Stimulated activated CD8-positive, alpha-beta memory T cell treated with anti-CD3 and anti-CD28 coated beads, Interleukin-15, amount 100 ng/mL, for 1 hour (primary cell): Measurements from ENCODE around the gene HOGA1.
"Not testable (repeated sequence)": the region's sequence is repeated elsewhere in the genome, so short reads cannot be mapped to it uniquely, and the experiment has no call there.

Experiments used
- DNase-seq: peaks from one replicate; pipeline ENCODE4 v3.0.0-alpha.2; 2020; ENCODE audit warnings: low read depth

The HOGA1 gene

DNA sequence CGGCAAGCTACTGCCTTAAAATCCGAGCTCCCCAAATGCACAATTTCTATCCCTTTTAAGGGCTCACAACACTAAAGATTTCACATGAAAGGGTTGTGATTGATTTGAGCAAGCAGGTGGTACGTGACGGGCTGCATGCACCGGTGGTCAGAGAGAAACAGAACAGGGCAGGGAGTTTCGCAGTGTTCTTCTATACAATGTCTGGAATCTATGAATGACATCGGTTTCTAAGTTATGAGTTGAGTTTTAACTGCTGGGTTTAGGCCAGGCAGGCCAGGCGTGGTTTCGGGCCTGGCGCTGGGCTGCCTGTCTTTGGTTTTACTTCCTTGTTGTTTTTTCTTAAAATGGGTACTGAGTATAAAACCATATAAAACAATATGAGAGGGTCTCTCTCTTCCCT, 28.6 kb upstream of the HOGA1 start:
- not testable (repeated sequence) for DNase-seq

DNA sequence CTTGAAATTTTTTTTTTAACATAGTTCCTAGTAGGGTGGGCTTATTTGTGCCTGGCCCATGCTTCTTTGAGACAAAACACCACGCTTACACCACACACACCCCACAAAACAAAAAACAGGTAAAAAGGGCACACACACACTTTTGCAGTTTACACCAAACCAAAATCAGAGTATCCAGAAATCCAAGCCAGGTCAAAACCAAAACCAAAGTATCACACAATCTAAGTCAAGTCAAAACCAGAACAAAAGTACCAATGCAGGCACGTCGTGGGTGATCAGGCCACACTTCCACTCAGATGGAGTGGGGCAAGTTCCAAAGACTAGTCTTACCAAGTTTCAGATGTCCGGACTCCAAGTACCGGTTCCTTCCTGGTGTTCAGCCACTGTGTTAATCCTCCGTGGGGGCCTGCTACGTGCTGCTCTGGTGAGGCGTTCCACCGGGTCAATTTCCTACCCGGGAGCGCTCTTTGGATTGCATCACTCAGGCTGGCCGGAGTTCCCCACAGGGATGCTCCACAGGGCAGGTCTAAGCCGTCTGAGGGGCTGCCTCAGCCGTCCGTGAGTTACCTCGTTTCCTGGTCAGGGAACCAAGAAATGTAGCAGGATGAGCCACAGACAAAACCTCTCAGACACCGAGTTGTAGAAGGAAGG, 23.3 kb upstream of the HOGA1 start:
- DNase-seq, result not testable (repeated sequence)

DNA sequence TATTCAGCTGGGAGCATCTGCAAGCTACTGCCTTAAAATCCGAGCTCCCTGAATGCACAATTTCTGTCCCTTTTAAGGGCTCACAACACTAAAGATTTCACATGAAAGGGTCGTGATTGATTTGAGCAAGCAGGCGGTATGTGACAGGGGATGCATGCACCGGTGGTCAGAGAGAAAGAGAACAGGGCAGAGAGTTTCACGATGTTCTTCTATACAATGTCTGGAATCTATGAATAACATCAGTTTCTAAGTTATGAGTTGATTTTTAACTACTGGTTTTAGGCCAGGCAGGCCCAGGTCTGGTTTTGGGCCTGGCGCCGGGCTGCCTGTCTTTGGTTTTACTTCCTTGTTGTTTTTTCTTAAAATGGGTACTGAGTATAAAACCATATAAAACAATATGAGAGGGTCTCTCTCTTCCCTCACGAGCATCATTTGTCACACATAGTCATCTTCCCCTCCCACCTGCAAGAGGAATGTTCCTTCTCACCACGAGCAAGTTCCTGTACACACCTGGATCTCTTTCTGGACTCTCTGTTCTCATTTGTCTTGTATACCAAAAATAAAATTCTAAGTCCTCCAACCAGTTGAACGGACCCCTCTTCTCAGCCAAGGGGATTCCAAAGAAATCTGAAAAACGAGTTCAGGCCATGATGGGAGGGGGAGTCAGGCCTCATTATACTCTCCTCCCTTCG, 22.7 kb upstream of the HOGA1 start:
- DNase-seq, result not testable (repeated sequence)

DNA sequence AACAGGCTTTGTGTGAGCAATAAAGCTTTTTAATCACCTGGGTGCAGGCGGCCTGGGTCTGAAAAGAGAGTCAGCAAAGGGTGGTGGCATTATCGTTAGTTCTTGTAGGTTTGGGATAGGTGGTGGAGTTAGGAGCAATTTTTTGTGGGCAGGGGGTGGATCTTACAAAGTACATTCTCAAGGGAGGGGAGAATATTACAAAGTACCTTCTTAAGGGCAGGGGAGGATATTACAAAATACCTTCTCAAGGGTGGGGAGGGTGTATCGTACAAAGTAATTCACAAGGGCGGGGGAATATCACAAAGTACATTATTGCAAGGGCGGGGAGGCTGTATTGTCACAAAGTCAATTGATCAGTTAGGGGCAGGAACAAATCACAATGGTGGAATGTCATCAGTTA, 21.9 kb upstream of the HOGA1 start:
- DNase-seq, result not testable (repeated sequence)

DNA sequence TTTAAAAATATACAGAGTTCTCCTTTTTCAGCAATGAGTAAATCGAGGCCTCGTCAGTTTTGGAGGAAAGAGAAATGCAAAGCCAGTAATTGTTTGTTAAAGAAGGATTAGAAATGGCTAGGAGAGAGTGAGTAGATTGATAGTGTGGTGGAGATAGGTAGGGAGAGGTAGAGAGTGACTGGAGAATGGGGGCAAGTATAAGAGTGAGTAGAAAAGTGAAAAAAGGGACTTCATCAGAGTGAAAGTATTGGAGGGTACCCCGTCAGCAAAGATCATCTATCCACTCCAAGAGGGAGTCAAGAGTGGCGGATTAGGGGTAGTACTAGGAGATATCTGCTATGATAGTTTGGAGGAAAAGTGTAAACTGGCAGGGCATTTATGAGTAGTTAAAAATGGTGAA, 20.9 kb upstream of the HOGA1 start:
- DNase-seq, result no peak

DNA sequence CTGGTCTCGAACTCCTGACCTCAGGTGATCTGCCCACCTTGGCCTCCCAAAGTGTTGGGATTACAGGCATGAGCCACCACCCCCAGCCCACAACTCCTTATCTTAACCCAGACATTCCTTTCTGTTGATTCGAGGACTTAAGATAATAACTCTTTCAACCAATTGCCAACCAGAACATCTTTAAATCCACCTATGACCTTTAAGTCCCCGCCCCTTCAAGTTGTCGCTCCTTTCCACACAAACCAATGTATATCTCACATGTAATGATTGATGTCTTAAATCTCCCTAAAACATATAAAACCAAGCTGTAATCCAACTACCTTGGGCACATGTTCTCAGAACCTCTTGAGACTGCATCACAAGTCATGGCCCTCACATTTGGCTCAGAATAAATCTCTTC, 19.4 kb upstream of the HOGA1 start:
- no peak for DNase-seq

DNA sequence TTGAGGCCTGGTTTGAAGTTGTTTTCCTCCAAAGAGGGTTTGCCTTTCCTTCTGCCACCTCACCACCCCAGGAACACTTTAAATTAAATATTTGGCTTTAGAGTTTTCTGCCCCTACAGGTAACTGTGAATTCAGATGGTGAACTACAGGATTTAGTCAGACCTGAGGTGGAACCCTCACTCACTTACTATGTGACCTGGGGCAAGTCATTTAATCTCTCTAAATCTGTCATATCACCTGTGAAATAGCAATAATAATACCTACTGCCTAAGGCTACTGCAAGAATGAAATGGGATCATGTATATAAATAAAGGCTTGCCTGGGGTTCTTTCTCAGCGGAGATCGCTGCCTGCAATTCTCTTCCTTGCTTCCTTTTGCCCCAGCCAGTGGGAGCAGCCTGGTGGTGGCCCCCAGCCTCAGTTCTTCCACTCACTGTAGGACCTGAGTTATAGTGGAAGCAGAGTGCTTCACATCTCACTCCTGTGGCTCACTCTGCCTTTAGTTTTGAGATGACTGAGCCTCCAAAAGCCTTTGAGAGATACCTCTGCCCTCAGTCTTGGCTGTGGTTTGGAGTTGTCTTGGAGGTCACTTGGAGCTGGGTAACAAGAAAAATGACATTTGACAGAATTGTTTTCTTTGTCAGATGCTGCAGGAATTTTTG, 17.7 kb upstream of the HOGA1 start:
- DNase-seq, result no peak

DNA sequence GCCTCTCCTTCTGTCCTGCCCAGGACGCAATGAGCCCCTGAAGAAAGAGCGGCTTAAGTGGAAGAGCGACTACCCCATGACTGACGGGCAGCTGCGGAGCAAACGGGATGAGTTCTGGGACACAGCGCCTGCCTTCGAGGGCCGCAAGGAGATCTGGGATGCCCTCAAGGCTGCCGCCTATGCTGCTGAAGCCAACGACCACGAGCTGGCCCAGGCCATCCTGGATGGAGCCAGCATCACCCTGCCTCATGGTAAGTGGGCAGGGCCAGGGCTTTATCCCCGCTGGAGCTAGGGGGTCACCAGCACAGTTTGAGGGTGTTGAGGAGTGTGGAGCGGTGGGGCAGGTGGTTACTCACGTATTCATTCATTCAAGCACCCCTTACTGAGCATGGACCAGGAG, 16.3 kb upstream of the HOGA1 start:
- DNase-seq, result no peak

DNA sequence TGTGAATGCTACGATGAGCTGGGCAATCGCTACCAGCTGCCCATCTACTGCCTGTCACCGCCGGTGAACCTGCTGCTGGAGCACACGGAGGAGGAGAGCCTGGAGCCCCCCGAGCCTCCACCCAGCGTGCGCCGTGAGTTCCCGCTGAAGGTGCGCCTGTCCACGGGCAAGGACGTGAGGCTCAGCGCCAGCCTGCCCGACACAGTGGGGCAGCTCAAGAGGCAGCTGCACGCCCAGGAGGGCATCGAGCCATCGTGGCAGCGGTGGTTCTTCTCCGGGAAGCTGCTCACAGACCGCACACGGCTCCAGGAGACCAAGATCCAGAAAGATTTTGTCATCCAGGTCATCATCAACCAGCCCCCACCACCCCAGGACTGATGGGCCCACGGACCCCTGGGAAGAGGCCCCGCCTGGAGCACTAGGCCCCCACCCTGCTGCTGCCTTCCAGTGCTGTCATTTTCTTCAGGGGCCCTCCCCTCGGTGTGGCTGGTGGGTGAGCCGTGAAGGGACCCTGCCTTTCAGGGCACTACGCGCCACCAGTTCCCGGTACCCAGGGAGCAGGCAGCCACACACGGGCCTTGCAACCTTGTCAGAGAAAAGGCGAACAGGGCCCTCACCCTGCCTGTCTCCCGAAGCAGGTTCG, 13.9 kb upstream of the HOGA1 start:
- no peak for DNase-seq

DNA sequence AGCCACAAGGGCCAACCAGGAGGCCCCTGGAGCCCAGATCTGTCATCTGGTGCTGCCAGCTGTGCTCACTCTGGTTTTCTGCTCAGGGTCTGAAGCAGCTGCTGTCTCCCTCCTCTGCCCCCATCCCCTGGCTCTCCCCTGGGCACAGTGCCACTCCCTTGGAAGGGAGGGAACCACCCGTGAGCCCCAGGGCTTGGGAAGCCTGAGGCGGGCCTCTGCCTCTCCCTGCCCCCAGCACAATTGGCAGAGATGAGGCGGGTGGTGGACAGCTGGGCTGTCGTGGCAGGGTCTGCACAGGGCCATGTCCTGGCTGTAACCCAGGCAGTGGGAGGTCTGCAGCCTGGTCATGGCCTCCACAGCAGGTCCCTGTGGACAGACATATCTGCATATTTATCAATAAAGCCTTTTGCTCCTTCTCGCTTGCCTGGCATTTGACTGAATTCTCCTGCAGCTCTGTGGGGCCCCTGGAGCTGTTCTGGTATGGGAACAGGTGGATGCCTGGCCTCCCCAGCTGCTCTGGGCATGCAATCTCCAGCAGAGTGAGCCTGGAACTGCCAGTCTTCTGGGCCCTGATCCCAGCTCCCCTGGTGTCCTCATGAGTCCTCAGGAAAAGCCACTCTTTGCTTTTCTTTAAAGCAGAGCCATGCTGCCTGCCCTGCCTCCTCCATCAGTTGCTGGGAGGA, 13.3 kb upstream of the HOGA1 start:
- no peak for DNase-seq

DNA sequence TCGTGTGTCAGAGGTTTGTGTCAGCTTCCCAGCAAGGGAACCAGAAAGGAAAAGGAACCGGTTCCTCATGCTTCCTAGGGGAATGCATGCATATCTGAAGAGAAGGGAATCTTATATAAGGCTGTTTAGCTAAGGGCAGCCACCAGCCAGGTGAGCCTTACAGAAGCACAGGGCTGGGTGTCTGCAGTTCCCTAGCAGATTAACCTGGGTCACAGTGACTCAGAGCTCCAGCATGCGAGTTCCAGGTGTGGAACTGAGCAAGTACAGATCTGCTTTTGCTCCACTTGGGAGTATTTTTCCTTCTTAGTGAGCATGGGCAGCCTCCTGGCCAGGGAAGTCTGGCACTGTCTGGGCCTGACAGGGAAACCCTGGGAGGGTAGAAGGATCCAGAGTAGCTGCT, 12.6 kb upstream of the HOGA1 start:
- no peak for DNase-seq

DNA sequence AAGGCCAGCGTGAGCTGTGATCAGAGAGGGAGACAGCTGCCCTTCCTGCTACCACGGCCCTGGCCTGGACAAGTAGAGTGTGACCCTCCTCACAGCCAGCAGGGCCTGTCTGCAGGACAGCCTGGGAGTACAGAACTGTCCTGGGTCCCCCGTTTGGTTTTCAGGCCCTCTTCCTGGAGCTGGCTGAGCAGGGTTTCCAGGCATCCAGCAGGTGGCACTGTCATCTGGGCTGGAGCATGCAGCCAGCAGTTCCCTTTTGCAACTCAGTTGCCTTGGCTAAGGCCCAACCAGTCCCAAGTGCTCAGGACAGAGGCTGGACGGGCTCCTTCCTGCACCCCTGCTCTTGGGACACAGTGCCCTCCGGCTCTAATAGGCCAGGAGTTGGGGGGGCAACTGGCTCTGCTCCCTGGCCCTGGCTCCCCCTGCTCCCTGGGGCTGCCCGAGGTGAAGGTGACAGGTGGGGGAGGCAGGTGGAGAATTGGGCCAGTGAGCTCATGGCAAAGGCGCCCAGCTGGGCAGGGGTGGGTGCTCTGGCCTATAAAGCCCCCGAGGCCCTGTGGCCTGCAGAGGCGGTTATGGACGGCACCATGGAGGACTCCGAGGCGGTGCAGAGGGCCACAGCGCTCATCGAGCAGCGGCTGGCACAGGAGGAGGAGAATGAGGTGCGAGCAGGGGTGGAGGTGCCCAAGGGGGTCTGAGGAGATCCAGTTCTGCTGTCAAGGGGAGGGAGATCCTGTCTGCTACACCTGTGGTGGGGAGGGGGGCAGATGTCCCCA, 11.8 kb upstream of the HOGA1 start, which contains the start of gene ANKRD2:
ANKRD2 (plus strand) TSS at position 566 of the 776 bp plus-strand sequence; CDS start at position 576, 10 bp downstream.
- DNase-seq, result peak; percentile 16

DNA sequence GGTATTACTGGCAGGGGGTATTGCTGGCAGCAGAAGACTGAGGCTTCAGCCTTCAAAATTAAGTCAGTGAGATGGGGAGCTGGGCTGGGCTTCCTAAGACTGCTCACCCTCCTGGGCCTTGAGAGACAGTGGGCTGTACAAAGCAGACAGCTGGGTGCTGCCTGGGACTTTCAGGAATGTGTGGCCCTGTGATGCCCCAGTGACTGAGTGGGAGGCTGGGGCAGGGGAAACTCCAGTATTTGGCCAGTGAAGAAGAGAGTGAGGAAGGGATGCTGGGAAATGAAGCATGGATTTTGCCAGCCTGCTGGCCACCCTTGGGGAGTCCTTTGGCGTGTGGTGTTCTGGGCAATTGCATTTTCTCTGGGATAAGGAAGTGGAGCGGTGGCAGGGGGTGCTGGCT, 11.2 kb upstream of the HOGA1 start:
- DNase-seq, result no peak

DNA sequence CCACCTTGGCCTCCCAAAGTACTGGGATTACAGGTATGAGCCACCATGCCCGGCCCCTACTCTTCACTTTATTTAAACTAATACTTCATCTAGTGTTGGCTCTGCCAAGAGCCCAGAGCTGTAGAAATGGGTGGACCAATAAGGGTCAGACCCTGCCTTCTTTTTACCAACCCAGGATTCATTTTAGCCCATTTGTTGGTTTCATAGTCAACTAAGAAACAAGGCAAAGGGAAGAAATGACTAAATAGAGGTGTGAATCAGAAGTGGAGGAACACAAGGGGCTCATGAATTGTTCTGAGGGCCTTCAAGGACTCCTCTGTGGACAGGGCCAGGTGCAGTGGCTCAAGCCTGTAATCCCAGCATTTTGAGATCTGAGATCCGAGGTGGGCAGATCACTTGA, 10.5 kb upstream of the HOGA1 start:
- DNase-seq, result no peak

DNA sequence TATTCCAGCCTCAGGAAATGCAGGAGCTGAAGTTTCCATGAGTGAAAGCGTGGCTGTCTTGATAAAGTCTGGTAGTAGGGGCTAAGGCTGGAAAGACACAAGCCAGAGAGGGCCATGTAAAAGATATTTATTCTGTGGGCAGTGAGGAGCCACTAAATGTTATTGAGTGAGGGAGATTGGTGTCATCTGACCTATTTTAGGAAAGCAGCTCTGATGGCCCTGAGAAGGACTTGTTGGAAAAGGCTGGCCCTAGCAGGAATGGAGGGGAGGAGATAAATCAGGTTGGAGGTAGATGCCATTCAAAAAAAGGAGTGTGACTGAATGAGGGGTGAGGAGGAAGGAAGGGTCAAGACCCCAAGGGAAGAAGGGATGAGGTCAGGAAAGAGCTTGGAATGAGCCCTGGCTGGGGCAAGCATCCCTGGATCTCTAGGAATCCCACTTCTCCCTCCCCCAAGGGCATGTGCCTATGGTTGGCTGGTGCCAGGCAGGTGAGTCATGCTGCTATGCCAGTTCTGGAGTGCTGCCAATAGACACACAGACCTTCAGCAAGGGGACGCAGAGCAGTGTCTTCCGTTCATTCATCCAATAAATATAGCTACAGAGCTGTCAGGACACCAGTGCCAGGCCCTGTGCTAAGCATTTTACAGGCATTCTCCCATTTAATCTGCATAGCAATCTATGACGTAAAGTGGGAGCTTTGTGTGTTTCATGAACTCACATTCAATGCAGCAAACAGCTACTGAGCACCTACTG, 9.6 kb upstream of the HOGA1 start:
- DNase-seq, result no peak

DNA sequence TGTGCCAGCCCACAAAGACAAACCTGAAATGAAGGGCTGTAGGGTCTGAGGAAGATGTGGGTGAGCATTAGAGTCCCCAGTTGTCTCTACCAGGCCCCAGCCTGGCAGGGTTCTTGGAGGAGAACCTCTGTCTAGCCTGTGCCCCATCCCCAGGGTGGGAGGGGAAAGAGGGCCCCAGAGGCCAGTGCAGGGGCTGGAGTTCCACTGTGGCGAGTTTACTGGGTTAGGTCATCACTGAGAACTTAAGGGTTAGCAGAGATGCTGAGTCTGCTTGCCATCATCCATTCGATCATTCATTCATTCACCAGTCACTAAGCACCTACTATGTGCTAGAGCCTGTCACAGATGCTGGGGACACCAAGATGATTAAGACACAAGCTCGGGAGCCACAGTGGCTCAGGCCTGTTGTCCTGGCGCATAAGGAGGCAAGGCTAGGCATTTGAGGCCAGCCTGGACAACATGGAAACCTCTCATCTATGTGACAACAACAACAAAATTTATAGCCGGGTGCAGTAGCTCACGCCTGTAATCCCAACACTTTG, 9.0 kb upstream of the HOGA1 start:
- no peak for DNase-seq

DNA sequence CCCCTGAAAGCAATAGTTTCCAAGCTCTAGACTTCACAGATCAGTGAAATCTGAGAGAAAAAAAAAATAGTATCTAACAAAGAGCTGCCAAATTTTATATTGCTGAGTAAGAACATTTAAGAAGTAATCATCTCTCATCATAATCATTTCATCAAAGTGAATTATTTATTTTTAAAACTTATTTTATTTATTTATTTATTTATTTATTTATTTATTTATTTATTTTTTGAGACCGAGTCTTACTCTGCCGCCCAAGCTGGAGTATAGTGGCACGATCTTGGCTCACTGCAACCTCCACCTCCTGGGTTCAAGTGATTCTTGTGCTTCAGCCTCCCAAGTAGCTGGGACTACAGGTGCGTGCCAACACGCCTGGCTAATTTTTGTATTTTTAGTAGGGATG, 7.7 kb upstream of the HOGA1 start:
- DNase-seq, result not testable (repeated sequence)

DNA sequence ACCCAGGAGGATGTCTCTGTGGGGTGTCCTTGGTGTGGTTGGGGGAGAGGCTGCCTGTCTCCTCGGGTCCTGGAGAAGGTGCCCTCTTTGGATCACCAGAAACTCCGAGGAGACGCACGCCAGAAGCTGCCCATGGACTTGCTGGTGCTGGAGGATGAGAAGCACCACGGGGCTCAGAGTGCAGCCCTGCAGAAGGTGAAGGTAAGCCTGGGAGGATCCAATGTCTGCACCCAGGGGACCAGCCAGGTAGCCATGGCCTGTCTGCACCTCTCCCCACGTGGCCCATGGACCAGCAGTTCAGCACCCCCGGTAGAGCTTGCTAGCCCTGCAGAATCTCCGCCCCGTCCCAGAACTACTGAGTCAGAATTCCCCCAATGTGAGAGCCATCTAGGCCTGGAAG, 6.5 kb upstream of the HOGA1 start:
- DNase-seq, result no peak

DNA sequence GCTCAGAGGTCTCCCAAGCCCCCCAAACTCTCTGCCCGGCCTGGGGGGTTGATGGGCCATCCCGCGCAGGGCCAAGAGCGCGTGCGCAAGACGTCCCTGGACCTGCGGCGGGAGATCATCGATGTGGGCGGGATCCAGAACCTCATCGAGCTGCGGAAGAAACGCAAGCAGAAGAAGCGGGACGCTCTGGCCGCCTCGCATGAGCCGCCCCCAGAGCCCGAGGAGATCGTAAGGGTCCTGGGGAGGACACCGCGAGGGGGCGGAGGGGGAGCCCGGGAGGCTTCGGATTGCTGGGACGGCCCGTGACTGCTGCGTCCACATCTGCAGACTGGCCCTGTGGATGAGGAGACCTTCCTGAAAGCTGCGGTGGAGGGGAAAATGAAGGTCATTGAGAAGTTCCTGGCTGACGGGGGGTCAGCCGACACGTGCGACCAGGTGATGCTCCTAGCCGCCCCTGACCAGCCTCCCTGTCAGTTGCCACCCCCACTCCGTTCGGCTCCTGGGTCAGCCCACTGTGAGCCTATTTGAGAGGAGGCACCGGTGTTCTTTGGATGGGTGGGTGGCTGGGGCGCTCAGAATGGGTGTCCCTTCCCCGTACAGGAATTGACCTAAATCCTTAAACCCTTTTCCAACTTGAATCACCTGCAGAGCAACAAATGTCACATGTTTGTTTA, 5.9 kb upstream of the HOGA1 start:
- no peak for DNase-seq
